WI38 (cell line): ENCODE data around the gene ABHD3.
"Not testable (repeated sequence)": the region's sequence is repeated elsewhere in the genome, so short reads cannot be mapped to it uniquely, and the experiment has no call there.

Experiments used
- H3K4me3 ChIP-seq: 2 replicates; pipeline ENCODE4 v1.5.1; 2011; ENCODE audit warnings: low read depth, mild to moderate bottlenecking, control low read depth, low read length
- CTCF ChIP-seq: IDR thresholded peaks from 2 replicates; pipeline ENCODE4 v1.5.1; 2012; ENCODE audit warnings: low read depth, mild to moderate bottlenecking, control low read depth, low read length

The ABHD3 gene

GRCh38 chr18:21638822-21639221, 65.8 kb downstream of the ABHD3 start:
- no peak for TF ChIP-seq CTCF
- no peak overlapping the region for H3K4me3 ChIP-seq

GRCh38 chr18:21636769-21637168, 67.8 kb downstream of the ABHD3 start:
- H3K4me3 ChIP-seq: no peak overlapping the region
- no peak for TF ChIP-seq CTCF

- no peak overlapping the region for H3K4me3 ChIP-seq
- TF ChIP-seq CTCF: no peak
These were observed 69.9 kb downstream of the ABHD3 start for GRCh38 chr18:21634588-21635199.

GRCh38 chr18:21632393-21632792, 72.2 kb downstream of the ABHD3 start:
- TF ChIP-seq CTCF: no peak
- H3K4me3 ChIP-seq: no peak overlapping the region

GRCh38 chr18:21629089-21629832, 75.3 kb downstream of the ABHD3 start:
- TF ChIP-seq CTCF: no peak
- H3K4me3 ChIP-seq: no peak overlapping the region

- H3K4me3 ChIP-seq: not testable (repeated sequence)
These were observed 82.9 kb downstream of the ABHD3 start for GRCh38 chr18:21621640-21622039.

GRCh38 chr18:21612125-21613039, 92.2 kb downstream of the ABHD3 start, which contains the start of gene SNRPD1:
Gene SNRPD1 (plus strand): TSS chr18:21612314. CDS start chr18:21612430, 116 bp downstream.
- H3K4me3 ChIP-seq: peak within 1 kb of the TSS; percentile 96
- TF ChIP-seq CTCF: peak; percentile 90

GRCh38 chr18:21611401-21612124, 93.0 kb downstream of the ABHD3 start:
- peak overlapping the region; percentile 96 for H3K4me3 ChIP-seq
